GM18507 (cell line): ENCODE data around the gene CBFA2T2.
A peak's percentile ranks its signal among the peaks of the same experiment; 100 is the strongest.
"Not testable (repeated sequence)": the region's sequence is repeated elsewhere in the genome, so short reads cannot be mapped to it uniquely, and the experiment has no call there.

Source experiments
- DNase-seq: peaks from one replicate; pipeline ENCODE4 v3.0.0; 2011; ENCODE audit warnings: low read depth; ENCODE audit not compliant: insufficient read length; ENCODE audit errors: extremely low spot score
- FAIRE-seq: peaks from 2 replicates; lab custom pipeline; 2011; peaks lifted over from hg19 to GRCh38; lab: Jason Lieb, UNC

Gene CBFA2T2

DNA sequence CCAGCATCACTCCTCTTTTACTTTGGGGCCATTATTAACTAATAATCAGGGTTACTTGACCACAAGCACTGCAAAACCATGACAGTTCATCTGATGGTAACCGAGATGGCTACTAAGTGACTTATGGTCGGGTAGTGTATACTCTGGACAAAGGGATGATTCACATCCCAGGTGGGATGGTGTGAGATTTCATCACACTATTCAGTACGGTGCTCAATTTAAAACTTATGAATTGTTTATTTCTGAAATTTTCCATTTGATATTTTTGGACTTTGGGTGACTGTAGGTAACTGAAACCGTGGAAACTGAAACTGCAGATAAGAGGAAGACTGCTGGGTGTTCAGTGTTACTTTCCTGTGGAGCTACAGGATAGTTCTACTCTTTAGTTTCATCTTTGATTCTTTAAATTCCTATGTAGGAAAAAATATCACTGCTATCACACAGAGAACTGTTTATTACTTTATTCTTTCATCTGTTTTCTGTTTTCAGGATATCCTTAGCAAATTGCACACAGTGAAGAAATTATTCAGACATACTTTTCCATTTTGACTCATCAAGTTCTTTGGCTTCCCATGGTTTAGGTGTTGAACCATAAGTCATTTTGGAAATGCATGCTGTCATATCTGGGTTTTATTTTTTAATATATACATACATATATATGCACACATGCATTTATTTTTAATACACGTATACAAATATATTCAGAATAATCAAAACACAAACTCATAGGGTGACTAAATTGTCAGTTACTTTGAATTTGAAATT, 113.1 kb downstream of the CBFA2T2 start:
- DNase-seq: no peak
- peak; percentile 80 for FAIRE-seq

DNA sequence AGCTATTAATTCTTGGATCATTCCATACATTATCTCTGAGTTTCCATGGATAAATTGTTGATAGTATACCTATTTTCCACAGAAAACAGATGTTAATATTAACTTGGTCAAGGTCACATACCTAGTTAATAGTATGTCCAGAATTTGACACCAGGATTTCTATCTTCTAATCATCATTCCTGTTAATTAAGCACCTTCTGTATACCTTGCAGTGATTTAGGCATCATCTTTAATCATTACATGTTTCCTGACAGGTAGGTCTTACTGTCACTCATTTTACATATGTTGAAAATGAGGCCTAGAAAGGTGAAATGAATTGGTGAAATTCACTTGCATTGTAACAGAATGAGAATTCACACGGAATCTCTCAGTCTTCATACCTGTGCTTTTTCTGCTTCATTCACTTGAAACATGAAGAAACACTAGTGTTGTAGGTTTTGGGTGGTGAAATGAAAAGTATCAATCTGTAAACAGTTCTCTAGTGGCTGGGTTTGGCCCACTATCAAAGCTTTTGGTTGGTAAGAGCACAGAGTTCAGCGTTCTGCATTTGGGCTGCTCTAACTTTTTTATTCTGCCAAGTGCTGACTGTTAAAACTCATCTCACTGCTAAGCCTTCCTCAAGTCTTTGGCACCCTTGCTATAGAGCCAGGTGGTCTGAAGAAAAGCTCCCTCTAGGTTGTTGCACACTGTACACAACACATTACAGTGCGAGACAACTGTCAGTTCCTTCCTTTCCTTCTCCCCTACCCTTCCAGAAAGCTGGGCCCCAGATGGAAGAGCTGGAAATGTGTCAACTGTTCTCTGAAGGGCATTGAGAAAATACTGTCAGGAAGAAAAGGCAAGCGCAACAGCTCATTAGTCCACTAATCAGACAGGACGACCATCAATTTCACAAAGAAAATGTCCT, 114.4 kb downstream of the CBFA2T2 start:
- no peak for DNase-seq
- no peak for FAIRE-seq

DNA sequence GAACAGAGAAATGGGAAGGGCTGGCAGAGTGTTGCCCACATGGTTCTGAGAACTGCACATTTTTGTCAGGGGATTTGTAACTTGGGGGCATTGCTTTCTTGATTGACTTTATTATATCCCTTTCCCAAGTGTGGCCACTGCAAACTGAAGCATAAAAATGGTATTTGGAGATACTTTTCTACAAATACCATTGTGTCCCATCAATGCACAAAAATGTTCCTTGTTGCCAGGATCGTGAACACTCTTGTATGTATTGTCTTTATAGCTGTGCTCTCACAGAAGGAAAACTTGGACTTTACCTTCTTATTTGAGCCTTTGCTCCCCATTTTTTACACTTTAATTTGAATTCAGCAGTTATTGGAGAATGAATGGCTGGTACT, 115.1 kb downstream of the CBFA2T2 start:
- DNase-seq (no peak), FAIRE-seq (no peak)

DNA sequence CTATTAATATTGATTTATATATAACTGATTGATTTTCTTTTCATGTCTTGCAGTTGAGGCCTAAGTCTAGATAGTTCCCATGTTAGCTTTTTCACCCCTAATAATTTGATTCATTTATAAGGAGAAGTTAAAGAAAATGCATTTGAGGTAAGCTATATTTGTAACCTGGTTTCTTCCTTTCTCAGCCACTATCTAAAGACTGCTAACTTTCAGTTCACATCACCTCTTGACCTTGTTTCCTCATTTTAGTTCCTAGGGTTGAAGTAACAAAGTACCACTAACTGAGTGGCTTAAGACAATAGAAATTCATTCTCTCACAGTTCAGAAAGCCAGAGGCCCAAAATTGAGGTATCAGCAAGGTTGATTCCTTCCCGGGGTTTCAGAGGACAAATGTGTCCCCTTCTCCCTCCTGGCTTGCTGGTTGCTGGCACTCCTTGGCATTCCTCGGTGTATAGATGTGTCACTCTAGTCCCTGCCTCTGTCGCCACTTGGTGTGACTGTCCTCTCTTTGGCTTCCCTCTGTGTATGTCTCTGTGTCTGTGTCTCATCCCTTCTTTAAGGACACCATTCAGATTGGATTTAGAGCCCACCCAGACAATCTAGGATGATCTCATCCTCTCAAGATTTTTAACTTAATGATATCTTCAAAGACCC, 116.3 kb downstream of the CBFA2T2 start:
- DNase-seq (no peak), FAIRE-seq (peak; percentile 93)

DNA sequence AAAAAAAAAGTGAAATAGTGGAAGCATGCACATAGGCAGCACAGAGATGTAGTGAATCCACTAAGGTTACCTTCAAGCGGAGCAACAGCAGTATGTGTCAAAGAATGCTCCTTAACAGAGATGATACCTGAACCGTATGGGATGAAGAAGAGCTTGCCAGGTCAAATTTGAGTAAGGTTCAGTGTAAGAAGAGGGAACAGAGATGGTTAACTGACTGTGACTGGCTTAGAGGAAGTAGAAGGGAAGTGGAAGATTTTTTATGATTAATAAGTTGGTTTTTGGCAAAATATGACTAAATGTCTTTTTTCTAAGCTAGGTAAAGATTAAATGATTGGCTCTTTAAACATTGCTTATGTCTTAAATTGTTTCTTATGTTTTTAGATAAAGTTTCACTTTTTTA, 119.6 kb downstream of the CBFA2T2 start:
- DNase-seq: no peak
- peak; percentile 29 for FAIRE-seq

DNA sequence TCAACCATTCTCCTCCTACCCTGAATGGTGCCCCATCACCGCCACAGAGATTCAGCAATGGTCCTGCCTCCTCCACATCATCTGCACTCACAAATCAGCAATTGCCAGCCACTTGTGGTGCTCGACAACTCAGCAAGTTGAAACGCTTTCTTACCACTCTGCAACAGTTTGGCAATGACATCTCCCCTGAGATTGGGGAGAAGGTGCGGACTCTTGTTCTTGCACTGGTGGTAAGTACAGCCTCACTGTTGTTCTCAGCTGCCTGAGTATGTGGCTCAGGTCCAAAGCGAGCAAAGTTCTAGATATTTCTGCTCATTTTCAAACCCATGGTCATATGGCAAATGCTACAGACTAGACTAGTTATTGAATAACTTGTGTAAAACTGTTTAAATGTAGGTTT, 121.2 kb downstream of the CBFA2T2 start:
- DNase-seq (no peak), FAIRE-seq (no peak)

DNA sequence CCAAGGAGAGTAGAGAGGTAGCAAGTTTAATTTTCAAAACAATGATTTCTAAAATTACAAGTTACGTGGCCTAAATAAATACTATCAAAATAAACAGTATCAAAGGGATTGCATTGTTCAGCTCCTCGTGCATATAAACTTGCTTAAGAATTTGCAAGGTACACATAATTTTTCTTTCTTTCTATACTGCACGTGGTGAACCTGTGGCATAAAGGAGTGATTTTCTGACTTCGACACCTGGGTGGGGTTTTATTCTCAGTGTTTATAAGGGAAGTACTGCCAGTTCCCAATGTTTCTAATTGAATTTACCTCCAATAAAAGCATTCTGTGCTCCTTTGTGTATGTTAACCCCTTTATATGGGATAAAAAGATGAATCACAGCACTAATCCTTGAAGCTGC, 122.1 kb downstream of the CBFA2T2 start:
- FAIRE-seq (no peak), DNase-seq (no peak)

DNA sequence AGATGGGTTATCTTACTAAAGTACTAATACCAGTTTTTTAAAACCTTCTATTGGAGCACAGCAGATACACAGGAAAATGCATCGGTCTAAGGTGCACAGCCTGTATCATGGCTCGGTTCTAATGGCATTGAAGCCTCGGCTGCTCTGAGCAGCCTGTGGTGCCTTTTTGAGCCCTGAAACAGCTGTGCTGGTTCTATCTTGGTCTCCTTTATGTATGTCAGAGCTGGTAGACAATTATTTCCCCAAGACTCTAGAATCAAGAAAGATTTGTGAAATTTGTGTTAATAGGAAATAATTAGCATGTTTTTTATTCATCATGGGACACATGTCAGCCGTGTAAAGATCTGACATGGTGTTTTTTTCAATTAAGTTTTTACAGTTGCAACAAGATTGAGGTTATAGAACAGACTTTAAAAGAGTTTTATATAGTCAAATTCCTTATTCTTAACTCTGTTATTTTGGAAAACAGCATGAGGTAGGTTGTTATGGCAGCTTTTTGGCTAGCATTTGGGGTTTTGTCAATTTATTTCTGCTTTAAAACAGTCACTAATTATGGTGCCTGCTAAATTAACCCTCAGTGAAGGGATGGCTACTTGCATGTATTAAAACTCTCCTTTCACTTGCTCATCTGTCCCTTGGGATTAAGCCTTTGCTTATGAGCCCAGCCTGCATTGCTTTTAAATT, 132.0 kb downstream of the CBFA2T2 start:
- DNase-seq (no peak), FAIRE-seq (no peak)

DNA sequence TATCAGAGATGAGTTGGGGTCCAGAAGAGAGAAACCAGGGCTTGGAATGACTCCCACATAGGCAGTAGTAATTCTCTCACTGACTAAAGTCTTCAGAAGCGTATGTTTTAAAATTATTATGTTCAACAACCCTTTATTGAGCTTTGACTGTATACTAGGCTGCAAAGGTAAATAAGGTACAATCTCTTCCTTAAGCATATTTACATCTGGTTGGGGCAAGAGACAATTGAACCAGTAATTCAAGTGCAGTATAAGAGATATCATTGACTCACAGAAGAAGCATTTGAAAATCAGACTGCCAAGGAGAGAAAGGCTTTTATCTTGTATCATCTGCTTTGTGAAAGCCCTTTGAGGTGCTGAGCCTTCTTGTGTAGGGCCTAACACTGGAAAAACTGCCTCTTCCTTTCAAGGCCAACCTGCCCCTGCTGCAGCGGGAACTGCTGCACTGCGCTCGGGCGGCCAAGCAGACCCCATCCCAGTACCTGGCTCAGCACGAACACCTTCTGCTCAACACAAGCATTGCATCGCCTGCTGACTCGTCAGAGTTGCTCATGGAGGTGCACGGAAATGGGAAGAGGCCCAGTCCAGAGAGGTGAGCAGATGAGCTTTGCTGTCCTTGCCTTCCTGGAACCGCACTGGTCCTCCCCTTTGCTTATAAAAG, 132.9 kb downstream of the CBFA2T2 start:
- DNase-seq: no peak
- no peak for FAIRE-seq

DNA sequence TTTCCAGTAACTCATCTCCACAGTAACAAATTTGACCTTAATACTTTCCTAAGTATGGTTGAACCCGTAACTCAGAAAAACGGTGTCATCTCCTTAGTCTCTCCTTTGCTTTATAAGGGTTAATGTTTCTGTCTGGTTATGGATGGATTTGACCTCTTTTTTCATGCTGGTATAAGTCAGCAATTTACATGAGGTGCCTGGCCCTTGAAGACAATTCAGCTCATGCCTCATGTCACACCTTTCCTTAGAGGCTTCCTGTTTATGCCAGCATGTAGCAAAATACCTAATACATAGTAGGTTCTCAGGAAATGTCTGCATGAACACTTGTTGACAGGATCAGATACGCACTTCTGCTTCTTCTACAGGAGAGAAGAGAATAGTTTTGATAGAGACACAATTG, 134.5 kb downstream of the CBFA2T2 start:
- DNase-seq: no peak
- FAIRE-seq: no peak

DNA sequence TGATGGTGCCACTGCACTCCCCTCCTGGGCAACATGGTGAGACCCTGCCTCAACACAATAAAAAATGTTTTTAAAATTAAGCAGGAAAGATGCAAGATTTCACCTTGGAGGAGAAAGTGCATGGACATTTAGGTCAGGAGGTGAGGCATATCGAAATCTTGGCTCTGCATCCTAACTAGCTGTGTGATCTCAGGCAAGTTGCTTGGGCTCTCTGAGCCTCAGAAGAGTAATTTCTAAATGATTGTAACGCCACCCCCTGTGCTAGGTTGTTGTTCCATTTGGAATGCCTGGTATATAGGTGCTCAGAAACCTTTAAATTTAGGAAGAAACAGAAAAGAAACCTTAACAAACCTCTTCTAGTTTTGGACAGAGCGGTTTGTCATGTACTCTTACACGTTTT, 136.3 kb downstream of the CBFA2T2 start:
- DNase-seq (no peak), FAIRE-seq (no peak)

DNA sequence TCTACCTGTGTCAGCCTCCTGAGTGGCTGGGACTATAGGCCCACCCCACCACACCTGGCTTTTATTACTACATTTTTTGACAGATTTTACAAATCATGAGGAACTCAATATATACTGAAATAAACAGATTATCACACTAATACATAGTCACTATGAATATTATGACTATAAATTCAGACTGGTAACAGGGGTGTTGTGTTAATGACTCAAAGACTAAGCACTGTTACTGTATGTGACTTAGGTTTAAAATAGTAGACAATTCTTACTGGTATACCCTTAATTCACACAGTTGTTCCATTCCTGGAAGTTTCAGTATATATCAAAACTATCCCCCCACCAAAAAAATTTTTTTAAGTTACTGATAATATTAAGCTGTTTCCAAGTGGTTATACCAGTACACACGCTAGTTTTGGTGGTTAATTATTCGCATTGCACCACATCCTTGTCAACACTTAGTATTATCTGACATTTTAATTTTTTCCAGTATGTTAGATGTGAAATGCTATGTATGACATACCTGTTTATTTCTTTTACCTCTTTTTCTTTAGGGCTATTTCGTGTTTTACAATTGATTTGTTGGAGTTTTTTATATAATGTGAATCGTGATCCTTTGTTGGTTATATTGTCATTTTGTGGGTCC, 137.8 kb downstream of the CBFA2T2 start:
- no peak for FAIRE-seq
- DNase-seq: no peak

DNA sequence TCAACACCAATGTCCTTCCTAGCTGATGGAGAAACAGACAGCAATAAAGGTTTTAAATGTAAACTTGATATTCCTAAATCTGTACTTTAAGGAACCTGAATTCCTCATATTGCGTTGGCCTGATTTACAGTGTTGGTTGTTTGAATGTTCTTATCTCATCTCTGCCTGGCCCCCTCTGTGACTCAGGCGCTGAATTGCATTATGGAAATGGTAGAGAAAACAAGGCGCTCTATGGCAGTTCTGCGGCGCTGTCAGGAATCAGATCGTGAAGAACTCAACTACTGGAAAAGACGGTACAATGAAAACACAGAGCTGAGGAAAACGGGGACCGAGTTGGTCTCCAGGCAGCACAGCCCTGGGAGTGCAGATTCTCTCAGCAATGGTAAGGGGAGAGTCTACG, 139.6 kb downstream of the CBFA2T2 start:
- no peak for FAIRE-seq
- DNase-seq: no peak

DNA sequence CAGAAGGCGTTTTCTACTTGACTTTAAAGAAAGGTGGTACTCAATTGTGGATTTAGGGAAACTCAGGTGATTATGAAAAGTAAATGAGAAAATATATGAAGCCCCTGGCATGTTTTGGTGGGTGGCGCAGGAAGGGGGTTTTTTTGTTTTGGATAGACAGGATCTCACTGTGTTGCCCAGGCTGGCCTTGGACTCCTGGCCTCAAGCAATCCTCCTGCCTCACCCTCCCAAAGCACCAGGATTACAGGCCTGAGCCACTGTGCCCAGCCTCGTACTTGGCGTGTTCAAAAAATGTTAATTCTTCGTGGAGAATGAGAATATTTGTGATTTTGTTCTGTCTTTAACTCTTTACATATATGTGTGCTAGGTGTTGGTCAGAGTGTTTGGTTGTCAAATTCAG, 140.1 kb downstream of the CBFA2T2 start:
- FAIRE-seq (no peak), DNase-seq (no peak)

DNA sequence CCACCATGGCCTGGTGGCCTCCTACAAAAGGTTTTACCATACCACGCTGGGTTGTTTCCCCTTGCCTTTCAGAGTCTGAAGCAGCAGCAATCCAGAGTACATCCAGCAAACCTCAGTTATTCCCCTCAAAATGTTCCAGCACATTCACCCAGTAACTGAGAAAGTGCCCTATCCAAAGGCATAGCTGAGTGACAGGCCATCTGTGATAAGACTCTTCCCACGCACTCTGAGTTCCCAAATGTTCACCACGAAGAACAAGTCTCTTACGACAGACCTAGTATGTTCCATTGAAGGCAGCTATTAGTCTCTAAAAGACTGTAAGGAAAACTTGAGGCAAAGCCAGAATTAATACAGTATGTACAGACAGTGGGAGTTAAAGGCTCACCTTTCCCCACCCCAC, 140.6 kb downstream of the CBFA2T2 start:
- DNase-seq (no peak), FAIRE-seq (no peak)

DNA sequence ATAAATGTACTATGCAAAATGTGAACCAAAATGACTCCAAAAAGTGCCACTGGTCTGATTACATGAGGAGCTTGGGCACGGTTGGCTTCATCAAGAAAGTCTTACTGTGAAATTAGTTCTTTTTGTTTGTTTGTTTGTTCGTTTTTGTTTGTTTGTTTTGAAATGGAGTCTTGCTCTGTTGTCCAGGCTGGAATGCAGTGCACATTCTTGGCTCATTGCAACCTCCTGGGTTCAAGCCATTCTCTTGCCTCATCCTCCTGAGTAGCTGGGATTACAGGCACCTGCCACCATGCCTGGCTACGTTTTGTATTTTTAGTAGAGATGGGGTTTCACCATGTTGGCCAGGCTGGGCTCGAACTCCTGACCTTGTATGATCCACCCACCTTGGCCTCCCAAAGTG, 142.0 kb downstream of the CBFA2T2 start:
- not testable (repeated sequence) for FAIRE-seq, DNase-seq

DNA sequence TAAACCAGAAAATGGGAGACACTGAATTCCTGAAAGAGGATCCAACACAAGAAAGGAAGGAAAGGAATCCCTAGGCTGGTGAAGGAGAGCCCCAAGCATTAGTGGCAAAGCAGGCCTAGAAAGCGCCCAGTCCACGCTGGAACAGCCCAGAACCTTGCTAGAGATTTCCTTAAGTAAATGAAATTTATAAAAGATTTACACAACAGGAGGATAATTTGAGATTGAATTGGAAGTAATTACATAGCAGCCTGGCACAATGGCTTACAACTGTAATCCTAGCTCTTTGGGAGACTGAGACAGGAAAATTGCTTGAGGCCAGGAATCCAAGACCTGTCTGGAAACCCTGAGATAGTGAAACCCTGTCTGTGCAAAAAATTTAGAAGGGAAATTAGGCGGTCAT, 145.4 kb downstream of the CBFA2T2 start:
- DNase-seq (no peak), FAIRE-seq (no peak)

DNA sequence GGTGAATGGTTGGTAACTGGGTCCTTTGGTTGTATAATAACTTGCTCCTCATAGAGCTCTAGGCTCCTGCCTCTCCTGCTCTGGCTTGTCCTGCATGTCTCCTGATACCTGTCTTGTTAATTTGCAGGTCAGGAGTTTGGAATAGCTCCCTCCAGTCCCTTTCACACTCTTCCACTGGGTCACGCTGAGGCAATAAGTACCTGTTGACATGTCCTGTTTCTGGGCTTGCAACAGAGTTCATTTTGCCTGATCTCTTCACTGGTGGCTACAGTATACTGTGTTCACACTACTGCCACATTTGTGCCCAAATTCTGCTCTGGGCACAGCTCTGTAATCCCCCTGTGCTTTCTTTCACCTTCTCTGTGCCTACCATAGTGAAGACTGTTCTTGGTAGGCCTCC, 146.9 kb downstream of the CBFA2T2 start:
- no peak for DNase-seq
- no peak for FAIRE-seq

DNA sequence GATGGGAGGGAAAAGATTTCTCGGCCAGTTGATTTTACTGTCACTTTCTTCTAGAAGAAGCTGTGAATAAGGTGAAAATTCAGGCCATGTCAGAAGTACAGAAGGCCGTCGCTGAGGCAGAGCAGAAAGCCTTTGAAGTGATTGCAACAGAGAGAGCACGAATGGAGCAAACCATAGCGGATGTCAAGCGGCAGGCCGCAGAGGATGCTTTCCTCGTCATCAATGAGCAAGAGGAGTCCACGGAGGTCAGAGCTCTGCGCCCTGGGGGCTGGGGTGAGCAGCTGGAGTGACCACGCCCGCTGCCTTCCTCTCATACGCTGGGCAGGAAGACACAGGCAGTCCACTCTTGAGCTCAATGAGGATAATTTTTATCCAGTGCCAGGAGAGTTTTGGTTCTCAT, 150.4 kb downstream of the CBFA2T2 start:
- FAIRE-seq: no peak
- DNase-seq: no peak
